Endothelial cell of umbilical vein (primary cell): ENCODE measurements around the gene NT5C. TPM values are rescaled to one million over a fixed set of nuclear protein-coding genes. Genes with fewer than 3 reads are reported as not detected.
"Not testable (repeated sequence)": the region's sequence is repeated elsewhere in the genome, so short reads cannot be mapped to it uniquely, and the experiment has no call there.

Experiments used
- BruUV-seq: library from RNA; stranded (reverse); fragments of 400-500 nt; replicated peaks from 2 replicates; lab custom pipeline; 2021; lab: Mats Ljungman, UMichigan
- CTCF ChIA-PET: fragments of 300-600, 350-600 bp; sonication (Branson Sonifier 250); formaldehyde crosslinking; loops from one replicate; lab custom pipeline; 2021; ENCODE audit warnings: antibody characterized with exemption, inconsistent platforms; lab: Charles Lee
- POLR2A ChIA-PET: fragments of 300-600, 350-600 bp; sonication (Branson Sonifier 250); formaldehyde crosslinking; loops from one replicate; lab custom pipeline; 2021; ENCODE audit warnings: antibody characterized with exemption, inconsistent platforms; lab: Charles Lee
- DNase-seq: peaks from one replicate; pipeline ENCODE4 v3.0.0-alpha.2; 2011; ENCODE audit warnings: low read depth, low spot score
- FAIRE-seq: peaks from 2 replicates; lab custom pipeline; 2011; peaks lifted over from hg19 to GRCh38; lab: Jason Lieb, UNC
- H2AFZ ChIP-seq: 2 replicates; pipeline ENCODE4 v1.6.0; 2012; ENCODE audit warnings: low read depth, low read length, control low read depth, inconsistent platforms
- H3K27ac ChIP-seq: 2 replicates; pipeline ENCODE4 v1.5.1; 2011; ENCODE audit warnings: low read depth, mild to moderate bottlenecking, control low read depth, low read length, moderate library complexity; ENCODE audit not compliant: insufficient read depth
- H3K27me3 ChIP-seq, 2 experiments: 2 replicates each; pipeline versions ENCODE4 v1.6.0 to v1.6.1; 2011; ENCODE audit warnings: low read length in 2 of 2, mixed read lengths in 1 of 2; ENCODE audit not compliant: control insufficient read depth in 2 of 2, insufficient read depth in 2 of 2
- H3K36me3 ChIP-seq, 2 experiments: 2 replicates in 1 of 2; 3 replicates in 1 of 2; pipeline ENCODE4 v1.5.1; 2011; ENCODE audit warnings: low read length in 2 of 2, mild to moderate bottlenecking in 1 of 2, moderate library complexity in 1 of 2; ENCODE audit not compliant: control insufficient read depth in 2 of 2, insufficient read depth in 2 of 2; ENCODE audit errors: extremely low read depth in 1 of 2
- H3K4me1 ChIP-seq: 3 replicates; pipeline ENCODE4 v1.5.1; 2011; ENCODE audit warnings: mild to moderate bottlenecking, low read length; ENCODE audit not compliant: control insufficient read depth, insufficient read depth; ENCODE audit errors: extremely low read depth
- H3K4me2 ChIP-seq: 2 replicates; pipeline ENCODE4 v1.6.1; 2011; ENCODE audit warnings: low read length, control low read depth, mixed read lengths; ENCODE audit not compliant: insufficient read depth
- H3K4me3 ChIP-seq, 3 experiments: fragments of 200-600 bp in 1 of 3; sonication (generic), shearing (Covaris generic) in 1 of 3; replicated peaks in 1 of 3; 2 replicates each; pipeline ENCODE4 v1.5.1; 2011 to 2016; ENCODE audit warnings: control low read depth in 3 of 3, low read length in 3 of 3, mild to moderate bottlenecking in 2 of 3, inconsistent platforms in 1 of 3, low read depth in 1 of 3, moderate library complexity in 1 of 3; ENCODE audit not compliant: insufficient read depth in 1 of 3
- H3K79me2 ChIP-seq: 2 replicates; pipeline ENCODE4 v1.6.0; 2012; ENCODE audit warnings: low read length, inconsistent platforms; ENCODE audit not compliant: control insufficient read depth, insufficient read depth
- H3K9ac ChIP-seq: replicated peaks from 2 replicates; pipeline ENCODE3; 2011; ENCODE audit warnings: low read length, control low read depth; ENCODE audit not compliant: insufficient read depth; ENCODE audit errors: extremely low read depth
- H3K9me1 ChIP-seq: replicated peaks from 3 replicates; pipeline ENCODE4 v1.6.0; 2011; ENCODE audit warnings: mild to moderate bottlenecking, low read length; ENCODE audit not compliant: control insufficient read depth, insufficient read depth; ENCODE audit errors: extremely low read depth
- H3K9me3 ChIP-seq: replicated peaks from 2 replicates; pipeline ENCODE4 v1.5.1; 2012; ENCODE audit warnings: low read length, inconsistent platforms; ENCODE audit not compliant: control insufficient read depth, insufficient read depth
- H4K20me1 ChIP-seq: replicated peaks from 2 replicates; pipeline ENCODE3; 2011; ENCODE audit warnings: mild to moderate bottlenecking, low read length; ENCODE audit not compliant: control insufficient read depth, insufficient read depth; ENCODE audit errors: extremely low read depth
- EZH2 ChIP-seq: IDR thresholded peaks from 2 replicates; pipeline ENCODE4 v1.6.1; 2012; ENCODE audit warnings: borderline replicate concordance, low read depth, mild to moderate bottlenecking, moderate library complexity, low read length, inconsistent platforms; ENCODE audit not compliant: severe bottlenecking
- FOS ChIP-seq: IDR thresholded peaks from 2 replicates; pipeline ENCODE4 v1.6.1; 2011; ENCODE audit warnings: mild to moderate bottlenecking, low read length, moderate library complexity, borderline replicate concordance; ENCODE audit not compliant: insufficient read depth
- GATA2 ChIP-seq: IDR thresholded peaks from 2 replicates; pipeline ENCODE4 v1.7.0; 2011; ENCODE audit warnings: low read depth, mild to moderate bottlenecking, moderate library complexity, mixed read lengths, low read length; ENCODE audit not compliant: insufficient read length, insufficient read depth
- JUN ChIP-seq: IDR thresholded peaks from 2 replicates; pipeline ENCODE4 v1.6.1; 2011; ENCODE audit warnings: borderline replicate concordance, low read depth; ENCODE audit not compliant: insufficient read length, insufficient read depth
- MYC ChIP-seq: IDR thresholded peaks from one replicate; pipeline ENCODE4 v1.6.1; 2011; ENCODE audit warnings: mild to moderate bottlenecking, low read depth, low read length
- POLR2A ChIP-seq: IDR thresholded peaks from 2 replicates; pipeline ENCODE4 v1.6.1; 2012; ENCODE audit warnings: low read depth, mild to moderate bottlenecking, control low read depth, low read length
- dilution Hi-C: fragments of 300-500 bp; cut with MboI; formaldehyde crosslinking; loops from one replicate; pipeline ENCODE4 v1.15.0; 2019; ENCODE audit warnings: low sequenced_read_pairs; ENCODE audit not compliant: extremely low pct_ligation_motif_present
- intact Hi-C: fragments of 100-400 bp; cut with micrococcal nuclease; formaldehyde crosslinking; loops from one replicate; pipeline ENCODE4 v1.10.0; 2022
- polyA plus RNA-seq, 4 experiments: library from polyadenylated mRNA; depleted of rRNA in 3 of 4; stranded (reverse) in 3 of 4; unstranded in 1 of 4; fragments of >200 nt; gene quantifications; 2 replicates each; pipeline versions ENCODE4 v1.2.1 to v1.2.3, GENCODE V29; 2011 to 2012; ENCODE audit warnings: missing spikeins in 1 of 4
- total RNA-seq: library from RNA; stranded (reverse); gene quantifications from 2 replicates; pipeline ENCODE4 v1.2.3, GENCODE V29; 2021
- TF ChIP-seq, protein P1 (sequence below): IDR thresholded peaks from 2 replicates; pipeline ENCODE4 v1.6.1; 2011; ENCODE audit not compliant: insufficient read depth, insufficient read length
- TF ChIP-seq, protein P2 (sequence below), 2 donors: IDR thresholded peaks; 1 replicate in 1 of 2; 2 replicates in 1 of 2; pipeline ENCODE4 v1.5.1; 2011; ENCODE audit warnings: low read length in 2 of 2, mild to moderate bottlenecking in 2 of 2, moderate library complexity in 2 of 2, control low read depth in 1 of 2, inconsistent platforms in 1 of 2, low read depth in 1 of 2; ENCODE audit not compliant: insufficient read depth in 1 of 2; ENCODE audit errors: extremely low read depth in 1 of 2

The NT5C gene
- total and polyA plus RNA-seq, 2 donors (not counting 3 experiments of a cell fraction or from before 2014, with no cell fraction given), result 29.1 to 39.2 TPM

GRCh38 chr17:75138519-75138918, 7.0 kb upstream of the NT5C start:
- ChIA-PET POLR2A (no interaction called here), CTCF (interaction anchor here (0.7 kb wide), 1 partner anchor 25 kb away, joined by 3 read pairs; no protein-coding TSS in a partner anchor)
- no TSS peak for BruUV-seq
- Histone ChIP-seq H2AFZ (no peak overlapping the region), H3K27me3 (no peaks in the 10 kb centered on the region), H3K79me2 (peaks cover 12% of the 10 kb centered on the region), H3K9me1 (no peaks in the 10 kb centered on the region), H3K4me2 (no peak overlapping the region), H3K36me3 (peaks cover 16% of the 10 kb centered on the region in 2 experiments), H4K20me1 (no peaks in the 10 kb centered on the region), H3K4me3 (no peak overlapping the region), H3K27ac (no peak overlapping the region), H3K9ac (no peak overlapping the region), H3K9me3 (no peaks in the 10 kb centered on the region), H3K4me1 (peaks cover 2% of the 10 kb centered on the region)
- intact Hi-C loops (no loop called here), dilution Hi-C loops (no loop called here)
- FAIRE-seq, result no peak
- DNase-seq, result no peak
- TF ChIP-seq POLR2A, result no peak
- no peak for TF ChIP-seq FOS
- TF ChIP-seq MYC, result no peak
- TF ChIP-seq, protein P1, sequence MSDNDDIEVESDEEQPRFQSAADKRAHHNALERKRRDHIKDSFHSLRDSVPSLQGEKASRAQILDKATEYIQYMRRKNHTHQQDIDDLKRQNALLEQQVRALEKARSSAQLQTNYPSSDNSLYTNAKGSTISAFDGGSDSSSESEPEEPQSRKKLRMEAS, result no peak
- no peak for TF ChIP-seq GATA2
- TF ChIP-seq, protein P2, sequence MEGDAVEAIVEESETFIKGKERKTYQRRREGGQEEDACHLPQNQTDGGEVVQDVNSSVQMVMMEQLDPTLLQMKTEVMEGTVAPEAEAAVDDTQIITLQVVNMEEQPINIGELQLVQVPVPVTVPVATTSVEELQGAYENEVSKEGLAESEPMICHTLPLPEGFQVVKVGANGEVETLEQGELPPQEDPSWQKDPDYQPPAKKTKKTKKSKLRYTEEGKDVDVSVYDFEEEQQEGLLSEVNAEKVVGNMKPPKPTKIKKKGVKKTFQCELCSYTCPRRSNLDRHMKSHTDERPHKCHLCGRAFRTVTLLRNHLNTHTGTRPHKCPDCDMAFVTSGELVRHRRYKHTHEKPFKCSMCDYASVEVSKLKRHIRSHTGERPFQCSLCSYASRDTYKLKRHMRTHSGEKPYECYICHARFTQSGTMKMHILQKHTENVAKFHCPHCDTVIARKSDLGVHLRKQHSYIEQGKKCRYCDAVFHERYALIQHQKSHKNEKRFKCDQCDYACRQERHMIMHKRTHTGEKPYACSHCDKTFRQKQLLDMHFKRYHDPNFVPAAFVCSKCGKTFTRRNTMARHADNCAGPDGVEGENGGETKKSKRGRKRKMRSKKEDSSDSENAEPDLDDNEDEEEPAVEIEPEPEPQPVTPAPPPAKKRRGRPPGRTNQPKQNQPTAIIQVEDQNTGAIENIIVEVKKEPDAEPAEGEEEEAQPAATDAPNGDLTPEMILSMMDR (IDR thresholded peaks at IDR 0.05; ENCODE audit: extremely low read depth in 1 of 2, insufficient read depth in 1 of 2, low read depth in 1 of 2, low read length in 2 of 2), result no peak
- no peak for TF ChIP-seq EZH2
- no peak for TF ChIP-seq JUN

- BruUV-seq, H4K20me1 ChIP-seq, dilution Hi-C loops, POLR2A ChIA-PET, H3K4me3 ChIP-seq, H3K27ac ChIP-seq, intact Hi-C loops, H3K9me1 ChIP-seq, H3K79me2 ChIP-seq, FAIRE-seq, H2AFZ ChIP-seq, H3K4me2 ChIP-seq, H3K4me1 ChIP-seq, H3K9ac ChIP-seq, DNase-seq, H3K27me3 ChIP-seq, H3K9me3 ChIP-seq: not testable (repeated sequence)
- peaks cover 13 to 16% of the 10 kb centered on the region in 2 experiments for H3K36me3 ChIP-seq
- CTCF ChIA-PET, result interaction anchor here (1.7 kb wide), 1 partner anchor 64 kb away, joined by 4 read pairs; no protein-coding TSS in a partner anchor
Observed at GRCh38 chr17:75137762-75138161, 6.2 kb upstream of the NT5C start.
